Central memory CD8-positive, alpha-beta T cell (primary cell): ENCODE measurements around the gene EID2B.

Experiments
- ATAC-seq: fragments of 150-1000 bp; cut with Tn5 transposase; replicated peaks from 2 replicates; pipeline ENCODE4 v1.10.0; 2022; ENCODE audit warnings: mild to moderate bottlenecking, moderate FRiP score, moderate number of reproducible peaks; ENCODE audit not compliant: poor library complexity, severe bottlenecking; ENCODE audit errors: extremely low read depth
- DNase-seq, 2 donors: peaks; one replicate each; pipeline ENCODE4 v3.0.0; 2021; ENCODE audit warnings: low spot score in 2 of 2
- H3K27ac Mint-ChIP-seq: one replicate; pipeline ENCODE4 v1.8.0; 2022; ENCODE audit warnings: low read depth, mild to moderate bottlenecking, moderate library complexity, mixed read lengths
- H3K27me3 Mint-ChIP-seq: one replicate; pipeline ENCODE4 v1.8.0; 2022; ENCODE audit warnings: mixed read lengths
- H3K36me3 Mint-ChIP-seq: one replicate; pipeline ENCODE4 v1.8.0; 2022; ENCODE audit warnings: mild to moderate bottlenecking, moderate library complexity, mixed read lengths; ENCODE audit not compliant: insufficient read depth
- H3K4me1 Mint-ChIP-seq: one replicate; pipeline ENCODE4 v1.8.0; 2022; ENCODE audit warnings: mixed read lengths
- H3K4me3 Mint-ChIP-seq: one replicate; pipeline ENCODE4 v1.8.0; 2022; ENCODE audit warnings: mild to moderate bottlenecking, moderate library complexity, mixed read lengths
- H3K9me3 Mint-ChIP-seq: one replicate; pipeline ENCODE4 v1.8.0; 2022; ENCODE audit warnings: mixed read lengths

The EID2B gene

DNA sequence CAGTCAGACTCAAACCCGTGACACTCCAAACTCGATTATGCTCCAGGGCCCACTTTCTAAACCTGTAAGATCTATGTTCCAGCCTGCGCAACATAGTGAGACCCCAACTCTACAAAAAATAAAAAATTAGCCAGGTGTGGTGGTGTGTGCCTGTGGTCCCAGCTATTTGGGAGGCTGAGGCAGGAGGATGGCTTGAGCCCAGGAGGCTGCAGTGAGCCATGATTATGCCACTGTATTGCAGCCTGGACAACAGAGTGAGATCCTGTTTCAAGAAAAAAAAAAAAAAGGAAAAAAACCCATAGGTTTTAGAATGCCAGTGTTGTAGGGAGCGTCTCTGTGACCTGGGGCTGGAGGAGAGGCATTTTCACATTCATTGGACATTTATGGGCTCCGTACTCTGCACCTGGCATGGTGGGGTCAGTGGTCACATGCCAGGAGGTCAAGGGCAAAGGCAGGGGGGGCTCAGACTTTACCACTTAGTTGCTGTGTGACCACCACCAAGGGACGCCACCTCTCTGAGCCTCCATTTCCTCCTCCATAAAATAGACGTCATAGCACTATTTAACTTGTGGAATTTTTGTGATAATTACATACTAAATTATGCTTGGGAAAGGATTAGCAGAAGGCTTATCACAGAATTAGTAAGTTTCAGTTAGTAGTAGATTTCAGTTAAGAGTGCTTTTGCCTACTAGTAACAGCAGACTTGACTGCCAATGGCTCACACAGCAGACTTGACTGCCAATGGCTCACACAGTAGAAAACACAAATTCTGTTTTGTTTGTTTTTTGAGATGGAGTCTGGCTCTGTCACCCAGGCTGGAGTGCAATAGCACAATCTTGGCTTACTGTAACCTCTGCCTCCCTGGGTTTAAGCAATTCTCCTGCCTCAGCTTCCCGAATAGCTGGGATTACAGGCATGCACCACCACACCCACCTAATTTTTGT is 11.8 kb downstream of the EID2B start:
- no peaks in the 10 kb centered on the region for H3K9me3 Mint-ChIP-seq
- no peak for DNase-seq
- H3K36me3 Mint-ChIP-seq: peaks cover 4% of the 10 kb centered on the region
- no peak overlapping the region for H3K4me3 Mint-ChIP-seq
- peaks cover 8% of the 10 kb centered on the region for H3K4me1 Mint-ChIP-seq
- H3K27me3 Mint-ChIP-seq: peaks cover 33% of the 10 kb centered on the region
- no peak for ATAC-seq
- no peak overlapping the region for H3K27ac Mint-ChIP-seq

DNA sequence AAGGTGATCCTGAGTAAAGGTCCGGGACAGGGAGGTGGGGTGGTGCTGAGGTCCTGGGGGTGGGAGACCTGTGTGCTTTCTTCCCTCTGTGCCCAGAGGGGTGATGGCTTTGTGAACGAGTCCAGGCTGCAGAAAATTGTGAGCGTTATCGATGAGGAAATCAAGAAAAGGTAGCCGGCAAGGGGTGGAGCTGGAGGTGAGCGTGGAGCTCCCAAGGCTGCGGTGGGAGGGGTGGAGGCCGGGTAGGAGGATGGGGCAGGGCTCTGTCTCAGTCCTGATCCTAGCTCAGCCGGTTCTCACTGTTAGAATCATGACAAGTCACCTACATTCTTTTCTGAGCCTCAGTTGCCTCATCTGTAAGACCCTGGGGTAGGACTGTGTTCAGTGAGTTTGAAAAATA is 13.7 kb downstream of the EID2B start:
- no peaks in the 10 kb centered on the region for H3K9me3 Mint-ChIP-seq
- H3K27me3 Mint-ChIP-seq: peaks cover 48% of the 10 kb centered on the region
- no peak overlapping the region for H3K27ac Mint-ChIP-seq
- H3K4me3 Mint-ChIP-seq: no peak overlapping the region
- H3K4me1 Mint-ChIP-seq: peaks cover 17% of the 10 kb centered on the region
- peaks cover 4% of the 10 kb centered on the region for H3K36me3 Mint-ChIP-seq
- ATAC-seq (no peak), DNase-seq (no peak)

DNA sequence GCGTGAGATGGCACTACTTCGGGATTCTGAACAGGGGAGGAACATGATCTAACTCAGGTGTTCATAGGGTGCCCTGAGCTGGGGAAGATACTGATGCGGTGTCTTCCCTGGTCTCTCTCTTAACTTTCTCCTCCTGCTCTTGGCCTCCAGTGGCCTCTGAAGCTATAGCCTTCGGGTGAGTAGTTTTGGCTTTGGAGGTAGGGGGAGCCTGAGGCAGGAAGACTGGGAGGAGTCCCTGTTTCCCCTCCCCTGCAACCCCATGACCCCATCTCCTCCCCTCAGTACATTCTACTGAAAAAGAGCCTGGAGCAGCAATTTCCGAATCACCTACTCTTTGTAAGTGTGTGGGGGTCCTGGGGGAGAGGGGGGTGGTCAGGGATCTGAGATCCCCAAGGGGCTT is 14.2 kb downstream of the EID2B start:
- ATAC-seq (no peak), DNase-seq (no peak)
- Mint-ChIP-seq H3K4me3 (no peak overlapping the region), H3K36me3 (peaks cover 4% of the 10 kb centered on the region), H3K27me3 (peaks cover 54% of the 10 kb centered on the region), H3K9me3 (no peaks in the 10 kb centered on the region), H3K4me1 (peaks cover 17% of the 10 kb centered on the region), H3K27ac (no peak overlapping the region)

DNA sequence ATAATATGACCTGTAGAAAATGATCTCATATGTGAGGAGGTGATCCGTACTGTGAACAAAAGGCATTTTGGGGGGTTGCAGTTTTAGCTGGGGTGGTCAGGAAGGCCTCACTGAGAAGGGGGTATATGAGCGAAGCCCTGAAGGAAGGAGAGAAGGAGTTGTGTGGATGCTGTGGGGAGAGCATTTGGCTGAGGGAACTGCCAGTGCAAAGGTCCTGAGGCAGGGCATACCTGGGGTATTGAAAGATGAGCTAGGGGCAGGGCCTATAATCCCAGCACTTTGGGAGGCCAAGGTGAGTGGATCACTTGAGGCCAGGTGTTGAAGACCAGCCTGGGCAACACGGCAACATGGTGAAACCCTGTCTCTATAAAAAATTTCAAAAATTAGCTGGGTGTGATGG is 15.2 kb downstream of the EID2B start:
- DNase-seq (no peak), ATAC-seq (no peak)
- no peak overlapping the region for H3K27ac Mint-ChIP-seq
- peaks cover 17% of the 10 kb centered on the region for H3K4me1 Mint-ChIP-seq
- peaks cover 64% of the 10 kb centered on the region for H3K27me3 Mint-ChIP-seq
- peaks cover 4% of the 10 kb centered on the region for H3K36me3 Mint-ChIP-seq
- peak overlapping the region; percentile 6 for H3K4me3 Mint-ChIP-seq
- H3K9me3 Mint-ChIP-seq: no peaks in the 10 kb centered on the region

DNA sequence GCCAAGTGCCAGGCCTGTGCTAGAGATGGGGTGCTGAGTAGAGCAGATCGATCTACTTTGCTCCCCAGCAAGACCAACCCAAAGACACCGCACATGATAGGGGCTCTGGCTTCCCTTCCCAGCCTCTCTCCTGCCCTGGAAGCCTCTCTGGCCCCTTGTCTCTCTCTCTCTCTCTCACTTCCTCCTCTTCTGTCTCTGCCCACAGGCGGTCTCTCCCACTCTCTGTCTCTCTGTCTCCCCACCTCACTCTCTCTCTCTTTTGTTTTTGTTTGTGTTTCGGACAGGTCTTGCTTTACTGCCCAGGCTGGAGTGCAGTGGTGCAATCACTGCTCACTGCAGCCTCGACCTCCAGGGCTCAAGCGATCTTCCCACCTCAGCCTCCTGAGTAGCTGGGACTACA is 16.4 kb downstream of the EID2B start:
- no peak for DNase-seq
- no peak overlapping the region for H3K27ac Mint-ChIP-seq
- peaks cover 70% of the 10 kb centered on the region for H3K27me3 Mint-ChIP-seq

DNA sequence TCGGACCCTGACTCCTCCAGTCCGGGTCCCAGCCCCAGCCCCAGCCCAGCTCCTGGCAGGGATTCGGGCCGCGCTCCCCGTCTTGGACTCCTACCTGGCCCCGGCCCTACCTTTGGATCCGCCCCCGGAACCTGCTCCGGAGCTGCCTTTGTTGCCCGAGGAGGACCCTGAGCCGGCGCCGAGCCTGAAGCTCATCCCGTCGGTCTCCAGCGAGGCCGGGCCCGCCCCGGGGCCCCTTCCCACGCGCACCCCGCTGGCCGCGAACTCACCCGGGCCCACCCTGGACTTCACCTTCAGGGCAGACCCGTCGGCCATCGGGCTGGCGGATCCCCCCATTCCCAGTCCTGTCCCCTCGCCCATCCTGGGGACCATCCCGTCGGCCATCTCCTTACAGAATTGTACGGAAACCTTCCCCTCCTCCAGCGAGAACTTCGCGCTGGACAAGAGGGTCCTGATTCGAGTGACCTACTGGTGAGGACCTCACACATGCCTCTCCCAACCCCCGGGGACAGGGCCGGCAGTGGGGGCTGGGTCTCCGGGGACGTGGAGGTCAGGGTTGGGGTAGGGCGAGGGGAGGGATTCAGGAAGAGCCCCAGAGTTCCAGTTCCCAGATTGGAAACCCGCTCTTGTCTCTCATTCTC is 17.0 kb downstream of the EID2B start:
- Mint-ChIP-seq H3K4me3 (peak overlapping the region; percentile 63), H3K36me3 (peaks cover 4% of the 10 kb centered on the region), H3K27me3 (peaks cover 70% of the 10 kb centered on the region), H3K4me1 (peaks cover 17% of the 10 kb centered on the region), H3K9me3 (no peaks in the 10 kb centered on the region), H3K27ac (no peak overlapping the region)
- no peak for ATAC-seq
- DNase-seq: no peak

More for the DNA sequence above, 16.4 kb downstream of the EID2B start:
- H3K36me3 Mint-ChIP-seq: peaks cover 4% of the 10 kb centered on the region
- no peaks in the 10 kb centered on the region for H3K9me3 Mint-ChIP-seq
- H3K4me1 Mint-ChIP-seq: peaks cover 17% of the 10 kb centered on the region
- peak overlapping the region; percentile 63 for H3K4me3 Mint-ChIP-seq
- no peak for ATAC-seq

DNA sequence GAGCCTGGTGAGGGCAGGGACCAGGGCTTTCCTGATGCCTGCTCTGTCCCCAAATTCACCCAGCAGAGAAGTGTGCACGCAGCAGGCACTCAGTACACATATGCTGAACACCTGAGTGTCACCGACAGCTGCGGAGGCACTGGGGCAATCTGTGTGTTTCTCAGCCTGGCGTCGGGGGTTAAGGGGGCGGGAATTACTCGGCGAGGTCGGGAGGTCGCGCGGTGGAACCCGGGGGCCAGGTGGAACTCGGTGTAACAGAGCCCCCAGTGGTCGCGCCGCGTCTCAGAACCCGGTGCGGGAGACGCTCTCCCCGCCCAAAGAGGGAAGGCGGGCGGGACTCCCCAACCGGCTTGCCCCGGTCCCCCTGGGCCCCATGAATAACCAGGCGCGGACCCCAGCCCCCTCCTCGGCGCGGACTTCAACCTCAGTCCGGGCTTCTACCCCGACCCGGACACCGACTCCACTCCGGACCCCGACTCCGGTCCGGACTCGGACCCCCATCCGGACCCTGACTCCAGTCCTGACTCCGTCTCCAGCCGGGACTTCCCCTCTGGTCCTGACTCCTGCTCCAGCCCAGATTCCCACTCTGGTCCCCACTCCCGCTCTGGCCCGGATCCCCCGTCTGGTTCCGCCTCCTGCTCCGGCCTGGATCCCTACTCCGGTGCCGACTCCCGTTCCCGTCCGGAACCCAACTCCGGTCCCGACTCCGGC is 17.7 kb downstream of the EID2B start, which contains the start of gene SELENOV:
Gene SELENOV, plus strand, starts transcription at position 300 of the 711 bp plus-strand sequence. Its CDS starts 74 bp downstream, at position 374.
- Mint-ChIP-seq H3K4me3 (peak within 1 kb of the TSS; percentile 63), H3K9me3 (no peaks in the 10 kb centered on the region), H3K27ac (no peak within 1 kb of the TSS), H3K36me3 (peaks cover 4% of the 10 kb centered on the region), H3K27me3 (peaks cover 70% of the 10 kb centered on the region), H3K4me1 (peaks cover 17% of the 10 kb centered on the region)
- ATAC-seq: peak; percentile 49
- no peak for DNase-seq

DNA sequence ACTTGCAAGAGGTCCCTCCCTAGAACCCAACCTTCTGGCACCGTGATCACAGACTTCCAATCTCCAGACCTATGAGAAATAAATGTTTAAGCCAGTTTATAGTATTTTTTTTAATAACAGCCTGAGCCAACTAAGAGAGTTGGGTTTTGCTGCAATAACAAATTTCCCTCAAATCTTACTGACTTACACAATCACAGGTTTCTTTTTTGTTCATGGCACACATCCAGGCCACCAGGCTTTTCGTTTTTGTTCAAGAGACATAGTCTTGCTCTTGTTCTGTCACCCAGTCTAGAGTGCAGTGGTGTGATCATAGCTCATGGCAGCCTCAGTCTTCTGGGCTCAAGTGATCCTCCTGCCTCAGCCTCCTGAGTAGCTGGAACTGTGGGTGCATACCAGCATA is 19.7 kb downstream of the EID2B start:
- Mint-ChIP-seq H3K4me1 (peaks cover 20% of the 10 kb centered on the region), H3K27me3 (peaks cover 75% of the 10 kb centered on the region), H3K27ac (no peak overlapping the region), H3K36me3 (peaks cover 4% of the 10 kb centered on the region), H3K4me3 (no peak overlapping the region), H3K9me3 (no peaks in the 10 kb centered on the region)
- DNase-seq (no peak), ATAC-seq (no peak)

DNA sequence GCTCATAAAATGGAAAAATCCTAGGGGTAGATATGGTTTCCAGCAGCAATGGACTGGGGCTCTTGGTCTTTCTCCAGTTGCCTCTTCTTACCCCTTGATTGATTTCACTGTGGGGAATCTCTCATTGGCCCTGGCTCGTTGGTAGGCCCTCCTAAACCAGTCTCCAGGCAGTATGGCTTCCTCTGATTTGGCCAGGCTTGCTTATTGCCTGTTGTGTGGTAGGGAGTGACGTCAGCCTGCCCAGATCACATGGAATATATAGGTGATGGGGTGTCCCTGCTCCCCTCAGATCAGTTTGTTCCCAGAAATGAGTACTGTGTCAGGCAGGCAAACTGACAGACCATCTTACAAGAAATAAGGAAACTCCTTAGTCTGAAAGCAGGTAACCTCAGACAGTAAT is 23.4 kb downstream of the EID2B start:
- H3K36me3 Mint-ChIP-seq: peaks cover 2% of the 10 kb centered on the region
- ATAC-seq (no peak), DNase-seq (no peak)
- H3K27ac Mint-ChIP-seq: no peak overlapping the region
- H3K27me3 Mint-ChIP-seq: peaks cover 73% of the 10 kb centered on the region
- H3K4me3 Mint-ChIP-seq: no peak overlapping the region
- peaks cover 17% of the 10 kb centered on the region for H3K4me1 Mint-ChIP-seq
- no peaks in the 10 kb centered on the region for H3K9me3 Mint-ChIP-seq

DNA sequence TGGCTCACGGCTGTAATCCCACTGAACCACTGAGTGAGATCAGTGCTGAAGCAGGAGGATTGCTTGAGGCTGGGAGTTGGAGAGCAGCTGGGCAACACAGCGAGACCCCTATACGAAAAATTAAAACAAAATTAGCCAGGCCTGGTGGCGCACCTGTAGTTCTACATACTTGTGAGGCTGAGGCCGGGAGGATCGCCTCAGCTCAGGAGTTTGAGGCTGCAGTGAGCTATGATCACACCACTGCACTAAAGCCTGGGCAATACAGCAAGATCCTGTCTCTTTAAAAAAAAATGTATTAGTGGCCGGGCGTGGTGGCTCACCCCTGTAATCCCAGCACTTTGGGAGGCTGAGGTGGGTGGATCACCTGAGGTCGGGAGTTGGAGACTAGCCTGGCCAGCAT is 24.0 kb downstream of the EID2B start:
- Mint-ChIP-seq H3K4me3 (no peak overlapping the region), H3K27me3 (peaks cover 73% of the 10 kb centered on the region), H3K9me3 (no peaks in the 10 kb centered on the region), H3K36me3 (peaks cover 2% of the 10 kb centered on the region), H3K27ac (no peak overlapping the region), H3K4me1 (peaks cover 23% of the 10 kb centered on the region)
- DNase-seq: no peak
- ATAC-seq: no peak

DNA sequence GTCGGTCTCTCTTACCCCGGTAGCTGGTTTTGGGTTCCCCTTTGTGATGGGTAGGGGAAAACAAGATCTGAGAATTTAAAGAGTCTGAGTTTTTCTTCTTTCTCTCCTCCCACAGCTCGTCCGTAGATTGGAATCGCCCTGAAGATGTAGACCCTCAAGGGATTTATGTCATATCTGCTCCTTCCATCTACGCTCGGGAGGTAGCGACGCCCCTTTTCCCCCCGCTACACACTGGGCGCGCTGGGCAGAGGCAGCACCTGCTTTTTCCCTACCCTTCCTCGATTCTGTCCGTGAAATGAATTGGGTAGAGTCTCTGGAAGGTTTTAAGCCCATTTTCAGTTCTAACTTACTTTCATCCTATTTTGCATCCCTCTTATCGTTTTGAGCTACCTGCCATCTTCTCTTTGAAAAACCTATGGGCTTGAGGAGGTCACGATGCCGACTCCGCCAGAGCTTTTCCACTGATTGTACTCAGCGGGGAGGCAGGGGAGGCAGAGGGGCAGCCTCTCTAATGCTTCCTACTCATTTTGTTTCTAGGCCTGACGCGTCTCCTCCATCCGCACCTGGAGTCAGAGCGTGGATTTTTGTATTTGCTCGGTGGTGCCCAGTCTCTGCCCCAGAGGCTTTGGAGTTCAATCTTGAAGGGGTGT is 24.8 kb downstream of the EID2B start:
- Mint-ChIP-seq H3K4me3 (peak overlapping the region; percentile 74), H3K27me3 (peaks cover 73% of the 10 kb centered on the region), H3K36me3 (peaks cover 7% of the 10 kb centered on the region), H3K27ac (peak overlapping the region; percentile 54), H3K9me3 (no peaks in the 10 kb centered on the region), H3K4me1 (peaks cover 30% of the 10 kb centered on the region)
- ATAC-seq: no peak
- DNase-seq: no peak
